SK-N-SH treated with all-trans-retinoic acid at 6 μM for 48 hours (cell line): ENCODE results near the gene PLCH2.

Source experiments
- ATAC-seq: fragments of 200-7000 bp; cut with Tn5 transposase; 3 replicates; pipeline ENCODE4 v1.9.1; 2020; ENCODE audit warnings: mild to moderate bottlenecking, moderate library complexity
- ARNTL ChIP-seq: fragments of 450-650 bp; formaldehyde crosslinking; IDR thresholded peaks from 2 replicates; pipeline ENCODE4 v1.5.0; 2020; ENCODE audit warnings: low read depth, mild to moderate bottlenecking, moderate library complexity, borderline replicate concordance
- BACH2 ChIP-seq: fragments of 250-450 bp; sonication (Bioruptor Pico); IDR thresholded peaks from 2 replicates; pipeline ENCODE4 v1.9.0; 2021; ENCODE audit warnings: mild to moderate bottlenecking, borderline replicate concordance
- CSDC2 ChIP-seq: fragments of 250-450 bp; sonication (Bioruptor Pico); IDR thresholded peaks from 2 replicates; pipeline ENCODE4 v1.5.0; 2020; ENCODE audit warnings: mild to moderate bottlenecking, moderate library complexity
- ESRRG ChIP-seq: fragments of 250-450 bp; sonication (Bioruptor Pico); IDR thresholded peaks from 2 replicates; pipeline ENCODE4 v1.6.1; 2021; ENCODE audit warnings: mild to moderate bottlenecking
- GLIS3 ChIP-seq: fragments of 250-450 bp; sonication (Bioruptor Pico); IDR thresholded peaks from 2 replicates; pipeline ENCODE4 v1.5.0; 2020; ENCODE audit warnings: mild to moderate bottlenecking, moderate library complexity
- ISL1 ChIP-seq: fragments of 250-450 bp; sonication (Bioruptor Pico); IDR thresholded peaks from 2 replicates; pipeline ENCODE4 v2.1.2; 2022; ENCODE audit warnings: mild to moderate bottlenecking, moderate library complexity
- OSR1 ChIP-seq: fragments of 250-450 bp; sonication (Bioruptor Pico); IDR thresholded peaks from 2 replicates; pipeline ENCODE4 v1.8.0; 2022; ENCODE audit warnings: moderate library complexity, mild to moderate bottlenecking, inconsistent platforms
- PPARA ChIP-seq: fragments of 250-450 bp; sonication (Bioruptor Pico); IDR thresholded peaks from 2 replicates; pipeline ENCODE4 v1.5.0; 2020; ENCODE audit warnings: mild to moderate bottlenecking, borderline replicate concordance
- RARB ChIP-seq: fragments of 250-450 bp; sonication (Bioruptor Pico); IDR thresholded peaks from 2 replicates; pipeline ENCODE4 v1.8.0; 2021; ENCODE audit warnings: mild to moderate bottlenecking, moderate library complexity
- SNAI2 ChIP-seq: fragments of 250-450 bp; sonication (Bioruptor Pico); IDR thresholded peaks from 2 replicates; pipeline ENCODE4 v1.5.0; 2020; ENCODE audit warnings: mild to moderate bottlenecking, moderate library complexity
- TCF4 ChIP-seq: fragments of 250-450 bp; sonication (Bioruptor Pico); IDR thresholded peaks from 2 replicates; pipeline ENCODE4 v1.8.0; 2021; ENCODE audit warnings: mild to moderate bottlenecking, moderate library complexity, borderline replicate concordance
- TOX ChIP-seq: fragments of 250-450 bp; sonication (Bioruptor Pico); IDR thresholded peaks from 2 replicates; pipeline ENCODE4 v1.8.0; 2021; ENCODE audit warnings: mild to moderate bottlenecking, moderate library complexity, borderline replicate concordance
- ZFP3 ChIP-seq: fragments of 250-450 bp; sonication (Bioruptor Pico); IDR thresholded peaks from 2 replicates; pipeline ENCODE4 v1.5.0; 2020; ENCODE audit warnings: mild to moderate bottlenecking, moderate library complexity
- ZFP30 ChIP-seq: fragments of 450-650 bp; formaldehyde crosslinking; IDR thresholded peaks from 2 replicates; pipeline ENCODE4 v1.5.0; 2022; ENCODE audit warnings: mild to moderate bottlenecking, moderate library complexity
- ZNF565 ChIP-seq: fragments of 450-650 bp; formaldehyde crosslinking; conservative IDR thresholded peaks from 2 replicates; pipeline ENCODE4 v1.5.0; 2020; ENCODE audit warnings: low read depth, mild to moderate bottlenecking, moderate library complexity
- ZNF70 ChIP-seq: fragments of 450-650 bp; formaldehyde crosslinking; IDR thresholded peaks from 2 replicates; pipeline ENCODE4 v1.5.0; 2020; ENCODE audit warnings: mild to moderate bottlenecking, moderate library complexity
- ZNF8 ChIP-seq: fragments of 450-650 bp; formaldehyde crosslinking; IDR thresholded peaks from 2 replicates; pipeline ENCODE4 v1.5.0; 2020; ENCODE audit warnings: mild to moderate bottlenecking, moderate library complexity
- TF ChIP-seq, protein P1 (sequence below): fragments of 250-450 bp; sonication (Bioruptor Pico); IDR thresholded peaks from 2 replicates; pipeline ENCODE4 v1.5.1; 2020; ENCODE audit warnings: low read depth, mild to moderate bottlenecking, moderate library complexity
- TF ChIP-seq, protein P2 (sequence below): fragments of 250-450 bp; sonication (Bioruptor Pico); IDR thresholded peaks from 2 replicates; pipeline ENCODE4 v1.5.0; 2020; ENCODE audit warnings: mild to moderate bottlenecking, moderate library complexity
- TF ChIP-seq, protein P3 (sequence below): fragments of 250-450 bp; sonication (Bioruptor Pico); IDR thresholded peaks from 2 replicates; pipeline ENCODE4 v1.8.0; 2020; ENCODE audit warnings: mild to moderate bottlenecking, moderate library complexity, borderline replicate concordance
- TF ChIP-seq, protein P4 (sequence below): fragments of 250-450 bp; sonication (Bioruptor Pico); IDR thresholded peaks from 2 replicates; pipeline ENCODE4 v1.8.0; 2021; ENCODE audit warnings: low read depth, mild to moderate bottlenecking, moderate library complexity, borderline replicate concordance
- TF ChIP-seq, protein P5 (sequence below): fragments of 250-450 bp; sonication (Bioruptor Pico); IDR thresholded peaks from 2 replicates; pipeline ENCODE4 v1.5.1; 2021; ENCODE audit warnings: mild to moderate bottlenecking, moderate library complexity

The PLCH2 gene

DNA sequence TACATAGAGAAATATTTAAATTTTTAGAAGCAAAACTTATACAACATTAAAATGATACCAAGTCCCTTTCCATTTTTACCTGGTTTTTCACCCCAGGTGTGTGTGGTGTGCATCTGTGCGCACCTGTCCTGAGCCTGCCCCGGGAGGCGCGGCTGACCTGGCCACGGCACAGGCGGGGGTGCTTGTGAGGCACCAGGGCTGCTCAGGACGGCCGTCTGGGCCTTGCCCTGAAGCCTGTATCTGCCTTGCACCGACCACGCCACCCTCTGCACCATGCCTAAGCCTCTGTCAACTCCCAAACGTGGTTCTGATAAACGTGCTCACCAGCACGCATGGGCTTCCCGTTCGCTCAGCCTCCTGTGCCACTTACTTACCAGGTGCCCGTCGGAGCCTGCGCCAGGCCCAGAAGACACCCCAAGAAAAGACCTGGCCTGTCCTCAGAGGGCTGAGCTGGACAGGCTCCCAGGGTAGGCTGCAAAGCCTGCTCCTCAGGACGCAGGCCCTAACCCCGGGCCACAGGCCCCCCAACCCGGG lies 29.4 kb downstream of the PLCH2 start:
- peak; percentile 15 for ATAC-seq
- TF ChIP-seq OSR1 (CRISPR knock-in tag) (no peak), ZNF70 (CRISPR knock-in tag) (no peak), BACH2 (CRISPR knock-in tag) (no peak), ISL1 (no peak), ZNF565 (CRISPR knock-in tag) (no peak), RARB (no peak), SNAI2 (CRISPR knock-in tag) (no peak), TCF4 (CRISPR knock-in tag) (no peak), CSDC2 (CRISPR knock-in tag) (no peak), ARNTL (no peak), PPARA (no peak), ZNF8 (CRISPR knock-in tag) (no peak), ESRRG (no peak)
- TF ChIP-seq, protein P1, sequence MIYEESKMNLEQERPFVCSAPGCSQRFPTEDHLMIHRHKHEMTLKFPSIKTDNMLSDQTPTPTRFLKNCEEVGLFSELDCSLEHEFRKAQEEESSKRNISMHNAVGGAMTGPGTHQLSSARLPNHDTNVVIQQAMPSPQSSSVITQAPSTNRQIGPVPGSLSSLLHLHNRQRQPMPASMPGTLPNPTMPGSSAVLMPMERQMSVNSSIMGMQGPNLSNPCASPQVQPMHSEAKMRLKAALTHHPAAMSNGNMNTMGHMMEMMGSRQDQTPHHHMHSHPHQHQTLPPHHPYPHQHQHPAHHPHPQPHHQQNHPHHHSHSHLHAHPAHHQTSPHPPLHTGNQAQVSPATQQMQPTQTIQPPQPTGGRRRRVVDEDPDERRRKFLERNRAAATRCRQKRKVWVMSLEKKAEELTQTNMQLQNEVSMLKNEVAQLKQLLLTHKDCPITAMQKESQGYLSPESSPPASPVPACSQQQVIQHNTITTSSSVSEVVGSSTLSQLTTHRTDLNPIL (CRISPR knock-in tag) = no peak

DNA sequence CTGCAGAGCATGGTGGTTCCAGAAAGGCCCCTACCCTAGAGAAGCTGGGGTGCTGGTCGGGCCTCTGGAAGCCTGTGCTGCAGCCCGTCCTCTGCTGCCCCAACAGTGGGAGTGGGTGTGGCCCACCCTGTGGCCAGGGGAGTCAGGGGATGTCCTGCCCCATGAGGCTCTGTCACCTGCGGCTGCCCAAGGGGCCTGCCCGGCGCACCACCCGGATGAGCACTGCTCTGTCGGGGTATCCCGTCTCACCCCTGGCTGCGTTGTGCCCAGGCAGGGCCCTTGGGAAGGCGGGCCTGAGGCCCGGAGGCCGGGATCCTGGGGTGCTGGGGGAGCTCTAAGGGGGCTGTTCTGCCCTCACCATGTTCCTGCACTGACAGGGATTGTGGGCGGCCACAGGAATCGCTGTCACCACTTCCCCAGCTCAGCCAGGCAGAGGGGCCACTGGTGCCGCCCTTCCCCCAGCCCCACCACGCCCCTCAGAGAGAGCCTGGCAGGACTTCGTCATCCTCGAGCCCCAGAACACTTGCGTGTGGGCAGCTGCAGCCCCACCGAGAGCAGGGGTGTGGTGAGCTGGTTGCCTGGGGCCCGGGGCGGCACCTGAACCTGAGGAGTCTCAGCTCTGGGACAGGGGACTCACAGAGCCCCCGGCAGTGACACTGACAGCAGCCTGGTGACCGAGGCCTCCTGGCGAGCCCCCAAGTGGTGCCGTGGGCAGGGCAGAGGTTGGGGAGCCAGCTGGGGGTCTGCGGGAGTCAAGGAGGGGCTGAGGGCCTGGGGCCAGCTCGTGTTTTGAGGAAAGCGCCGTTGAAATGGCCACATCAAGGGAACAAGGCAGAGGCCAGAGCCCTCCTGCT lies 30.1 kb downstream of the PLCH2 start:
- ATAC-seq = peak; percentile 4
- TF ChIP-seq, protein P2, sequence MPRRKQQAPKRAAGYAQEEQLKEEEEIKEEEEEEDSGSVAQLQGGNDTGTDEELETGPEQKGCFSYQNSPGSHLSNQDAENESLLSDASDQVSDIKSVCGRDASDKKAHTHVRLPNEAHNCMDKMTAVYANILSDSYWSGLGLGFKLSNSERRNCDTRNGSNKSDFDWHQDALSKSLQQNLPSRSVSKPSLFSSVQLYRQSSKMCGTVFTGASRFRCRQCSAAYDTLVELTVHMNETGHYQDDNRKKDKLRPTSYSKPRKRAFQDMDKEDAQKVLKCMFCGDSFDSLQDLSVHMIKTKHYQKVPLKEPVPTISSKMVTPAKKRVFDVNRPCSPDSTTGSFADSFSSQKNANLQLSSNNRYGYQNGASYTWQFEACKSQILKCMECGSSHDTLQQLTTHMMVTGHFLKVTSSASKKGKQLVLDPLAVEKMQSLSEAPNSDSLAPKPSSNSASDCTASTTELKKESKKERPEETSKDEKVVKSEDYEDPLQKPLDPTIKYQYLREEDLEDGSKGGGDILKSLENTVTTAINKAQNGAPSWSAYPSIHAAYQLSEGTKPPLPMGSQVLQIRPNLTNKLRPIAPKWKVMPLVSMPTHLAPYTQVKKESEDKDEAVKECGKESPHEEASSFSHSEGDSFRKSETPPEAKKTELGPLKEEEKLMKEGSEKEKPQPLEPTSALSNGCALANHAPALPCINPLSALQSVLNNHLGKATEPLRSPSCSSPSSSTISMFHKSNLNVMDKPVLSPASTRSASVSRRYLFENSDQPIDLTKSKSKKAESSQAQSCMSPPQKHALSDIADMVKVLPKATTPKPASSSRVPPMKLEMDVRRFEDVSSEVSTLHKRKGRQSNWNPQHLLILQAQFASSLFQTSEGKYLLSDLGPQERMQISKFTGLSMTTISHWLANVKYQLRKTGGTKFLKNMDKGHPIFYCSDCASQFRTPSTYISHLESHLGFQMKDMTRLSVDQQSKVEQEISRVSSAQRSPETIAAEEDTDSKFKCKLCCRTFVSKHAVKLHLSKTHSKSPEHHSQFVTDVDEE (CRISPR knock-in tag) = no peak
- no peak for TF ChIP-seq ISL1
- no peak for TF ChIP-seq ZFP30 (CRISPR knock-in tag)
- TF ChIP-seq OSR1 (CRISPR knock-in tag) = no peak
- TF ChIP-seq ZNF565 (CRISPR knock-in tag) = no peak
- TF ChIP-seq RARB = no peak
- TF ChIP-seq, protein P3, sequence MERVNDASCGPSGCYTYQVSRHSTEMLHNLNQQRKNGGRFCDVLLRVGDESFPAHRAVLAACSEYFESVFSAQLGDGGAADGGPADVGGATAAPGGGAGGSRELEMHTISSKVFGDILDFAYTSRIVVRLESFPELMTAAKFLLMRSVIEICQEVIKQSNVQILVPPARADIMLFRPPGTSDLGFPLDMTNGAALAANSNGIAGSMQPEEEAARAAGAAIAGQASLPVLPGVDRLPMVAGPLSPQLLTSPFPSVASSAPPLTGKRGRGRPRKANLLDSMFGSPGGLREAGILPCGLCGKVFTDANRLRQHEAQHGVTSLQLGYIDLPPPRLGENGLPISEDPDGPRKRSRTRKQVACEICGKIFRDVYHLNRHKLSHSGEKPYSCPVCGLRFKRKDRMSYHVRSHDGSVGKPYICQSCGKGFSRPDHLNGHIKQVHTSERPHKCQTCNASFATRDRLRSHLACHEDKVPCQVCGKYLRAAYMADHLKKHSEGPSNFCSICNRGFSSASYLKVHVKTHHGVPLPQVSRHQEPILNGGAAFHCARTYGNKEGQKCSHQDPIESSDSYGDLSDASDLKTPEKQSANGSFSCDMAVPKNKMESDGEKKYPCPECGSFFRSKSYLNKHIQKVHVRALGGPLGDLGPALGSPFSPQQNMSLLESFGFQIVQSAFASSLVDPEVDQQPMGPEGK (CRISPR knock-in tag) = no peak
- TF ChIP-seq, protein P1 (CRISPR knock-in tag) = no peak
- no peak for TF ChIP-seq BACH2 (CRISPR knock-in tag)
- no peak for TF ChIP-seq ZFP3 (CRISPR knock-in tag)
- TF ChIP-seq SNAI2 (CRISPR knock-in tag) = no peak
- TF ChIP-seq, protein P4, sequence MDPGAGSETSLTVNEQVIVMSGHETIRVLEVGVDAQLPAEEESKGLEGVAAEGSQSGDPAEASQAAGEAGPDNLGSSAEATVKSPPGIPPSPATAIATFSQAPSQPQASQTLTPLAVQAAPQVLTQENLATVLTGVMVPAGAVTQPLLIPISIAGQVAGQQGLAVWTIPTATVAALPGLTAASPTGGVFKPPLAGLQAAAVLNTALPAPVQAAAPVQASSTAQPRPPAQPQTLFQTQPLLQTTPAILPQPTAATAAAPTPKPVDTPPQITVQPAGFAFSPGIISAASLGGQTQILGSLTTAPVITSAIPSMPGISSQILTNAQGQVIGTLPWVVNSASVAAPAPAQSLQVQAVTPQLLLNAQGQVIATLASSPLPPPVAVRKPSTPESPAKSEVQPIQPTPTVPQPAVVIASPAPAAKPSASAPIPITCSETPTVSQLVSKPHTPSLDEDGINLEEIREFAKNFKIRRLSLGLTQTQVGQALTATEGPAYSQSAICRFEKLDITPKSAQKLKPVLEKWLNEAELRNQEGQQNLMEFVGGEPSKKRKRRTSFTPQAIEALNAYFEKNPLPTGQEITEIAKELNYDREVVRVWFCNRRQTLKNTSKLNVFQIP (CRISPR knock-in tag) = no peak
- no peak for TF ChIP-seq GLIS3 (CRISPR knock-in tag)
- no peak for TF ChIP-seq ZNF8 (CRISPR knock-in tag)
- TF ChIP-seq CSDC2 (CRISPR knock-in tag) = no peak
- TF ChIP-seq, protein P5, sequence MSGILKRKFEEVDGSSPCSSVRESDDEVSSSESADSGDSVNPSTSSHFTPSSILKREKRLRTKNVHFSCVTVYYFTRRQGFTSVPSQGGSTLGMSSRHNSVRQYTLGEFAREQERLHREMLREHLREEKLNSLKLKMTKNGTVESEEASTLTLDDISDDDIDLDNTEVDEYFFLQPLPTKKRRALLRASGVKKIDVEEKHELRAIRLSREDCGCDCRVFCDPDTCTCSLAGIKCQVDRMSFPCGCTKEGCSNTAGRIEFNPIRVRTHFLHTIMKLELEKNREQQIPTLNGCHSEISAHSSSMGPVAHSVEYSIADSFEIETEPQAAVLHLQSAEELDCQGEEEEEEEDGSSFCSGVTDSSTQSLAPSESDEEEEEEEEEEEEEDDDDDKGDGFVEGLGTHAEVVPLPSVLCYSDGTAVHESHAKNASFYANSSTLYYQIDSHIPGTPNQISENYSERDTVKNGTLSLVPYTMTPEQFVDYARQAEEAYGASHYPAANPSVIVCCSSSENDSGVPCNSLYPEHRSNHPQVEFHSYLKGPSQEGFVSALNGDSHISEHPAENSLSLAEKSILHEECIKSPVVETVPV (CRISPR knock-in tag) = no peak
- no peak for TF ChIP-seq ARNTL
- TF ChIP-seq TCF4 (CRISPR knock-in tag) = no peak
- no peak for TF ChIP-seq ZNF70 (CRISPR knock-in tag)
- no peak for TF ChIP-seq TOX (CRISPR knock-in tag)
- TF ChIP-seq, all 23 proteins: peak for 0
